IMR-90 (cell line): ENCODE results near the gene CD69. TPM values are rescaled to one million over a fixed set of nuclear protein-coding genes. Genes with fewer than 3 reads are reported as not detected.

Source experiments
- ATAC-seq: fragments of 200-7000 bp; cut with Tn5 transposase; 2 replicates; pipeline ENCODE4 v1.9.1; 2020; ENCODE audit warnings: low read depth, mild to moderate bottlenecking, moderate library complexity
- BruUV-seq: library from RNA; stranded (reverse); fragments of 400-500 nt; replicated peaks from 2 replicates; lab custom pipeline; 2021; lab: Mats Ljungman, UMichigan
- CTCF ChIA-PET: fragments of 300-600 bp; formaldehyde crosslinking; extraction: SDS; loops from one replicate; lab custom pipeline; 2021; ENCODE audit warnings: antibody characterized with exemption; lab: Yijun Ruan, JAX
- POLR2A ChIA-PET: fragments of 300-600 bp; sonication (Branson Sonifier 250); formaldehyde crosslinking; loops from one replicate; lab custom pipeline; 2022; ENCODE audit warnings: antibody characterized with exemption; ENCODE audit not compliant: unreplicated experiment; lab: Charles Lee
- DNase-seq: peaks from one replicate; pipeline ENCODE4 v3.0.0; 2013
- H2AFZ ChIP-seq: replicated peaks from 2 replicates; pipeline ENCODE3; 2013; ENCODE audit warnings: low read length, mild to moderate bottlenecking; ENCODE audit not compliant: poor library complexity
- H2AK5ac ChIP-seq: 2 replicates; pipeline ENCODE4 v1.6.1; 2013; ENCODE audit warnings: low read depth, low read length, inconsistent platforms
- H2AK9ac ChIP-seq: replicated peaks from 2 replicates; pipeline ENCODE3; 2013; ENCODE audit warnings: mild to moderate bottlenecking, low read depth, low read length, moderate library complexity; ENCODE audit not compliant: poor library complexity
- H2BK120ac ChIP-seq: 2 replicates; pipeline ENCODE4 v1.6.1; 2013; ENCODE audit warnings: low read depth, low read length, inconsistent platforms
- H2BK15ac ChIP-seq: 3 replicates; pipeline ENCODE4 v1.6.1; 2013; ENCODE audit warnings: low read depth, low read length, inconsistent platforms
- H2BK20ac ChIP-seq: 2 replicates; pipeline ENCODE4 v1.6.1; 2013; ENCODE audit warnings: low read depth, mild to moderate bottlenecking, inconsistent platforms, low read length, moderate library complexity
- H2BK5ac ChIP-seq: 2 replicates; pipeline ENCODE4 v1.6.1; 2013; ENCODE audit warnings: mild to moderate bottlenecking, low read depth, low read length, inconsistent platforms; ENCODE audit not compliant: poor library complexity, severe bottlenecking
- H3K14ac ChIP-seq: replicated peaks from 2 replicates; pipeline ENCODE4 v1.6.1; 2013; ENCODE audit warnings: low read depth, low read length, inconsistent platforms
- H3K18ac ChIP-seq: 2 replicates; pipeline ENCODE4 v1.6.1; 2013; ENCODE audit warnings: low read depth, low read length, control low read depth
- H3K23ac ChIP-seq: 2 replicates; pipeline ENCODE4 v1.6.1; 2013; ENCODE audit warnings: low read depth, low read length, inconsistent platforms
- H3K27ac ChIP-seq: 2 replicates; pipeline ENCODE4 v1.5.1; 2013; ENCODE audit warnings: mild to moderate bottlenecking, control low read depth, low read length; ENCODE audit not compliant: insufficient read depth
- H3K27me3 ChIP-seq: 2 replicates; pipeline ENCODE4 v1.6.1; 2013; ENCODE audit warnings: low read length; ENCODE audit not compliant: control insufficient read depth, insufficient read depth
- H3K36me3 ChIP-seq: 2 replicates; pipeline ENCODE4 v1.6.1; 2013; ENCODE audit warnings: low read length, mixed read lengths; ENCODE audit not compliant: control insufficient read depth, insufficient read depth
- H3K4ac ChIP-seq: 2 replicates; pipeline ENCODE4 v1.6.1; 2013; ENCODE audit warnings: low read depth, low read length, inconsistent platforms
- H3K4me1 ChIP-seq: 2 replicates; pipeline ENCODE4 v1.6.1; 2013; ENCODE audit warnings: low read length, mixed read lengths; ENCODE audit not compliant: control insufficient read depth, insufficient read depth
- H3K4me2 ChIP-seq: 2 replicates; pipeline ENCODE4 v1.6.1; 2013; ENCODE audit warnings: low read depth, mild to moderate bottlenecking, control low read depth, low read length, moderate library complexity
- H3K4me3 ChIP-seq: 2 replicates; pipeline ENCODE4 v1.5.1; 2013; ENCODE audit warnings: low read depth, mild to moderate bottlenecking, control low read depth, low read length, moderate library complexity; ENCODE audit not compliant: insufficient read depth
- H3K56ac ChIP-seq: 2 replicates; pipeline ENCODE4 v1.6.1; 2013; ENCODE audit warnings: low read length, inconsistent platforms; ENCODE audit not compliant: insufficient read depth; ENCODE audit errors: extremely low read depth
- H3K79me1 ChIP-seq, 2 experiments: 2 replicates each; pipeline ENCODE4 v1.6.1; 2013; ENCODE audit warnings: low read length in 2 of 2, inconsistent platforms in 1 of 2, low read depth in 1 of 2
- H3K9ac ChIP-seq: 2 replicates; pipeline ENCODE4 v1.6.1; 2013; ENCODE audit warnings: low read depth, low read length, control low read depth
- H3K9me1 ChIP-seq: 2 replicates; pipeline ENCODE4 v1.6.1; 2013; ENCODE audit warnings: low read length, inconsistent platforms; ENCODE audit not compliant: insufficient read depth
- H3K9me3 ChIP-seq: 2 replicates; pipeline ENCODE4 v1.6.1; 2013; ENCODE audit warnings: low read length; ENCODE audit not compliant: control insufficient read depth, insufficient read depth
- H4K20me1 ChIP-seq: 2 replicates; pipeline ENCODE4 v1.6.1; 2013; ENCODE audit warnings: low read length, inconsistent platforms; ENCODE audit not compliant: insufficient read depth
- H4K5ac ChIP-seq: 2 replicates; pipeline ENCODE4 v1.6.1; 2013; ENCODE audit warnings: mild to moderate bottlenecking, low read depth, low read length, control low read depth
- H4K8ac ChIP-seq, 2 experiments: 2 replicates each; pipeline ENCODE4 v1.6.1; 2013; ENCODE audit warnings: low read depth in 2 of 2, low read length in 2 of 2, control low read depth in 1 of 2, inconsistent platforms in 1 of 2
- H4K91ac ChIP-seq: 2 replicates; pipeline ENCODE4 v1.6.1; 2013; ENCODE audit warnings: low read depth, low read length, inconsistent platforms; ENCODE audit not compliant: insufficient read depth
- CEBPB ChIP-seq: IDR thresholded peaks from 2 replicates; pipeline ENCODE4 v1.6.1; 2012; ENCODE audit warnings: low read depth, low read length, improper control_type of control experiment
- FOS ChIP-seq: fragments of 150-350 bp; IDR thresholded peaks from 2 replicates; pipeline ENCODE4 v1.6.1; 2016; ENCODE audit warnings: low read depth, low read length
- MXI1 ChIP-seq: IDR thresholded peaks from 2 replicates; pipeline ENCODE4 v1.6.1; 2012; ENCODE audit warnings: low read depth, mild to moderate bottlenecking, low read length, moderate library complexity, borderline replicate concordance
- POLR2A ChIP-seq: IDR thresholded peaks from 2 replicates; pipeline ENCODE4 v1.6.1; 2012; ENCODE audit warnings: mild to moderate bottlenecking, low read depth, low read length
- RAD21 ChIP-seq: IDR thresholded peaks from 2 replicates; pipeline ENCODE4 v1.6.1; 2012; ENCODE audit warnings: low read length, improper control_type of control experiment
- RCOR1 ChIP-seq: IDR thresholded peaks from 2 replicates; pipeline ENCODE4 v1.6.1; 2012; ENCODE audit warnings: mild to moderate bottlenecking, low read length, improper control_type of control experiment; ENCODE audit not compliant: insufficient replicate concordance
- RFX5 ChIP-seq: IDR thresholded peaks from 2 replicates; pipeline ENCODE4 v1.8.0; 2012; ENCODE audit warnings: low read depth, mild to moderate bottlenecking, low read length, moderate library complexity
- USF2 ChIP-seq: fragments of 150-350 bp; IDR thresholded peaks from 2 replicates; pipeline ENCODE4 v1.6.1; 2017; ENCODE audit warnings: mild to moderate bottlenecking, antibody characterized with exemption, low read length, low read depth
- WGBS, 2 experiments: methylation state at CpG; one replicate each; pipeline versions ENCODE4 v1.1.5 to v1.1.7; 2013; ENCODE audit warnings: missing lambda C conversion rate in 2 of 2; ENCODE audit not compliant: insufficient read length in 1 of 2; ENCODE audit errors: extremely low coverage in 2 of 2; 5-methylcytosine and 5-hydroxymethylcytosine counted together
- dilution Hi-C: fragments of 300-500 bp; cut with HindIII; formaldehyde crosslinking; loops from one replicate; pipeline ENCODE4 v1.14.3; 2018; ENCODE audit warnings: low sequenced_read_pairs; ENCODE audit not compliant: unreplicated experiment
- in situ Hi-C: fragments of 300-500 bp; cut with MboI; formaldehyde crosslinking; loops from 3 replicates; pipeline ENCODE4 v1.14.3; 2019; ENCODE audit warnings: low sequenced_read_pairs, inconsistent platforms, mixed read lengths
- intact Hi-C: fragments of 100-400 bp; cut with micrococcal nuclease; formaldehyde crosslinking; loops from 2 replicates; pipeline ENCODE4 v1.10.0; 2022
- polyA plus RNA-seq, 3 experiments: library from polyadenylated mRNA; depleted of rRNA; stranded (reverse); fragments of >200 nt; gene quantifications; 2 replicates each; pipeline ENCODE4 v1.2.3, GENCODE V29; 2012; ENCODE audit warnings: low replicate concordance in 1 of 3
- total RNA-seq: library from RNA; depleted of rRNA; stranded (reverse); fragments of >200 nt; gene quantifications from 2 replicates; pipeline ENCODE4 v1.2.3, GENCODE V29; 2012
- TF ChIP-seq, protein P1 (sequence below): conservative IDR thresholded peaks from 2 replicates; pipeline ENCODE4 v1.5.1; 2012; ENCODE audit warnings: mild to moderate bottlenecking, low read depth, low read length, improper control_type of control experiment
- TF ChIP-seq, protein P2 (sequence below): fragments of 150-350 bp; IDR thresholded peaks from 2 replicates; pipeline ENCODE4 v1.6.1; 2016; ENCODE audit warnings: low read depth, mild to moderate bottlenecking, low read length, moderate library complexity, borderline replicate concordance

CD69 gene
- total and polyA plus RNA-seq, 2 of the 4 experiments (the other 2 are of a cell fraction), result not detected

GRCh38 chr12:9794484-9795093 is 33.9 kb upstream of the CD69 start:
- H4K8ac ChIP-seq, result no peak overlapping the region
- no peaks in the 10 kb centered on the region for H3K36me3 ChIP-seq
- no peak overlapping the region for H3K4me3 ChIP-seq
- intact Hi-C loops, result no loop called here
- H3K4ac ChIP-seq, result peak overlapping the region; percentile 53; the same call in 1 of the 2 replicates
- no peak overlapping the region for H3K23ac ChIP-seq
- ChIA-PET CTCF (interaction anchor here (0.5 kb wide), 1 partner anchor 38 kb away, joined by 3 read pairs; no protein-coding TSS in a partner anchor), POLR2A (no interaction called here)
- peak overlapping the region; percentile 45; the same call in 1 of the 2 replicates for H2AK5ac ChIP-seq
- H2BK5ac ChIP-seq, result no peak overlapping the region
- dilution Hi-C loops, result no loop called here
- DNase-seq, result no peak
- H3K27me3 ChIP-seq, result no peaks in the 10 kb centered on the region
- no peaks in the 10 kb centered on the region for H3K79me1 ChIP-seq
- H3K9me3 ChIP-seq, result no peaks in the 10 kb centered on the region
- H3K18ac ChIP-seq, result no peak overlapping the region
- no peak overlapping the region; the same call in 1 of the 2 replicates for H4K5ac ChIP-seq
- H2AK9ac ChIP-seq, result no peak overlapping the region
- no peak overlapping the region for H3K9ac ChIP-seq
- H3K4me1 ChIP-seq, result peaks cover 2% of the 10 kb centered on the region; the same call in 1 of the 2 replicates
- in situ Hi-C loops, result no loop called here
- H4K20me1 ChIP-seq, result no peaks in the 10 kb centered on the region
- no peak overlapping the region for H2AFZ ChIP-seq
- no TSS peak for BruUV-seq
- peak overlapping the region; percentile 20; the same call in 1 of the 2 replicates for H4K91ac ChIP-seq
- H3K27ac ChIP-seq, result no peak overlapping the region
- 0 out of 2 replicates have a peak, but pooled peaks cover 2% of the 10 kb centered on the region for H3K9me1 ChIP-seq
- no peak overlapping the region for H3K4me2 ChIP-seq
- no peak for ATAC-seq
- 0 out of 3 replicates have a peak overlapping the region, but pooled peaks have one; percentile 41 for H2BK15ac ChIP-seq
- TF ChIP-seq FOS, result no peak
- no peak for TF ChIP-seq RAD21
- TF ChIP-seq, protein P1, sequence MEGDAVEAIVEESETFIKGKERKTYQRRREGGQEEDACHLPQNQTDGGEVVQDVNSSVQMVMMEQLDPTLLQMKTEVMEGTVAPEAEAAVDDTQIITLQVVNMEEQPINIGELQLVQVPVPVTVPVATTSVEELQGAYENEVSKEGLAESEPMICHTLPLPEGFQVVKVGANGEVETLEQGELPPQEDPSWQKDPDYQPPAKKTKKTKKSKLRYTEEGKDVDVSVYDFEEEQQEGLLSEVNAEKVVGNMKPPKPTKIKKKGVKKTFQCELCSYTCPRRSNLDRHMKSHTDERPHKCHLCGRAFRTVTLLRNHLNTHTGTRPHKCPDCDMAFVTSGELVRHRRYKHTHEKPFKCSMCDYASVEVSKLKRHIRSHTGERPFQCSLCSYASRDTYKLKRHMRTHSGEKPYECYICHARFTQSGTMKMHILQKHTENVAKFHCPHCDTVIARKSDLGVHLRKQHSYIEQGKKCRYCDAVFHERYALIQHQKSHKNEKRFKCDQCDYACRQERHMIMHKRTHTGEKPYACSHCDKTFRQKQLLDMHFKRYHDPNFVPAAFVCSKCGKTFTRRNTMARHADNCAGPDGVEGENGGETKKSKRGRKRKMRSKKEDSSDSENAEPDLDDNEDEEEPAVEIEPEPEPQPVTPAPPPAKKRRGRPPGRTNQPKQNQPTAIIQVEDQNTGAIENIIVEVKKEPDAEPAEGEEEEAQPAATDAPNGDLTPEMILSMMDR, result no peak
- TF ChIP-seq CEBPB, result no peak
- no peak for TF ChIP-seq MXI1
- TF ChIP-seq RFX5, result no peak
- no peak for TF ChIP-seq POLR2A
- no peak for TF ChIP-seq RCOR1
- TF ChIP-seq, protein P2, sequence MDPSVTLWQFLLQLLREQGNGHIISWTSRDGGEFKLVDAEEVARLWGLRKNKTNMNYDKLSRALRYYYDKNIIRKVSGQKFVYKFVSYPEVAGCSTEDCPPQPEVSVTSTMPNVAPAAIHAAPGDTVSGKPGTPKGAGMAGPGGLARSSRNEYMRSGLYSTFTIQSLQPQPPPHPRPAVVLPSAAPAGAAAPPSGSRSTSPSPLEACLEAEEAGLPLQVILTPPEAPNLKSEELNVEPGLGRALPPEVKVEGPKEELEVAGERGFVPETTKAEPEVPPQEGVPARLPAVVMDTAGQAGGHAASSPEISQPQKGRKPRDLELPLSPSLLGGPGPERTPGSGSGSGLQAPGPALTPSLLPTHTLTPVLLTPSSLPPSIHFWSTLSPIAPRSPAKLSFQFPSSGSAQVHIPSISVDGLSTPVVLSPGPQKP, result no peak
- TF ChIP-seq USF2, result no peak
- H2BK20ac ChIP-seq, result peak overlapping the region; percentile 73
- no peak overlapping the region for H3K14ac ChIP-seq
- peak overlapping the region; percentile 38 for H2BK120ac ChIP-seq
- WGBS, 2 experiments, result 83% methylated on average over 1 of the region's 2 CpGs; no CpG with 5 or more reads in 1 of the 2 experiments
- H3K56ac ChIP-seq, result no peak overlapping the region
